Measurements from ENCODE around the gene TMEM179.

The TMEM179 gene

GRCh38 chr14:104541905-104542465 is 62.6 kb downstream of the TMEM179 start:
- Histone ChIP-seq H4K20me1 (ENCODE audit: insufficient read depth, low read length) (no peaks in the 10 kb centered on the region), H3K36me3 (replicated peaks; ENCODE audit: low read depth, low read length) (no peaks in the 10 kb centered on the region), H3K9me3 (ENCODE audit: insufficient read depth, low read length) (no peaks in the 10 kb centered on the region), H3K4me2 (ENCODE audit: low read length) (no peak overlapping the region), H3K27ac (ENCODE audit: low read length) (no peak overlapping the region), H3K9ac (ENCODE audit: low read length) (no peak overlapping the region), H3K27me3 (ENCODE audit: low read depth, low read length) (peaks cover 40% of the 10 kb centered on the region), H3K79me2 (ENCODE audit: low read length) (no peaks in the 10 kb centered on the region), H3K4me1 (ENCODE audit: low read length) (no peaks in the 10 kb centered on the region), H2AFZ (ENCODE audit: low read depth, low read length) (no peak overlapping the region), H3K4me3 (ENCODE audit: low read length) (no peak overlapping the region)
- TF ChIP-seq CTCF (IDR thresholded peaks at IDR 0.05; ENCODE audit: low read depth, low read length) (no peak), EZH2phosphoT487 (IDR thresholded peaks at IDR 0.05; ENCODE audit: low read depth) (no peak)
